ENCODE data around the gene PRKCB.

DNA sequence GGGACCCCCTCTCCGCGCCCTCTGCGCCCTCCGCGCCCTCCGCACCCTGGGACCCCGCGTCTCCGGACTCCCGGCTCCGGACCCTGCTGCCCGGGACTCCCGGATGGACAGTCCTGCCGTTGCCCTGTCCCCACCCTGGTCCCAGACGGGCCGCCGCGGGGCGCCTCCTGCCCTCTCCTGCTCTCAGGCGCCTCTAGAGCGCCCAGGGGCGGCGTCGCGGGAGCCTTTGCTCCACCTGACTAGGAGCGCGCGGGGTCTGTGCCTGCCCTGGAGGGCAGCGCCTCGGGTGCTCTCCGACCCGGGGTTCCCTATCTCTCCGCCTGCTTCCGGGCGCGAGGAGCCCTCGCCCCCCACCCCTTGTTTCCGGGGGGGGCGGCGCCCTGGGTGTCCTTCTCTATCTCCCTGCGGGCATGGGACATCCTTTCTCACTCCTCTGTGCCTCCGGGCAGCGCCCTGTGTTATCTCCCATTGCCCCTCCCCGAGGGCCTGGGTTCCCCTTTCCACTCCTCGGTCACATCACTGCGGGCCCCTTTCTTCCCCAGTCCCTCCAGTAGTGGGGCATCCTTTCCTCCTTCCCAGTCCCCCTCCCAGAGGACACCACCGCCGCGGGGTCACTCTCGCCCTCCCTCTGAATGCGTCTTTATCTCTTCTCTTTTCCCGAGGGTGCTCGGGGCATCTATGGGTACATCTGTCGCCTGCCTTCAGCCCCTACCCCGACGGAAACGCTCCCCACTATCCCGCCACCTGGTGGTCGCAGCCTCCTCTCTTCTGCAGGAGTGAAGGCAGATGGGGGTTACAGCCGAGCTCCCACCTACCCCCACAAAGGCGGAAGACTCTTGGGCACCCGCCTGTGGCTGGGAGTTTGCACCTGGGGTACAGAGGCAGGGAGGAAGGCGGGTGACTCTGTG lies 875 bp downstream of the PRKCB start:
- TF ChIP-seq, protein P1, sequence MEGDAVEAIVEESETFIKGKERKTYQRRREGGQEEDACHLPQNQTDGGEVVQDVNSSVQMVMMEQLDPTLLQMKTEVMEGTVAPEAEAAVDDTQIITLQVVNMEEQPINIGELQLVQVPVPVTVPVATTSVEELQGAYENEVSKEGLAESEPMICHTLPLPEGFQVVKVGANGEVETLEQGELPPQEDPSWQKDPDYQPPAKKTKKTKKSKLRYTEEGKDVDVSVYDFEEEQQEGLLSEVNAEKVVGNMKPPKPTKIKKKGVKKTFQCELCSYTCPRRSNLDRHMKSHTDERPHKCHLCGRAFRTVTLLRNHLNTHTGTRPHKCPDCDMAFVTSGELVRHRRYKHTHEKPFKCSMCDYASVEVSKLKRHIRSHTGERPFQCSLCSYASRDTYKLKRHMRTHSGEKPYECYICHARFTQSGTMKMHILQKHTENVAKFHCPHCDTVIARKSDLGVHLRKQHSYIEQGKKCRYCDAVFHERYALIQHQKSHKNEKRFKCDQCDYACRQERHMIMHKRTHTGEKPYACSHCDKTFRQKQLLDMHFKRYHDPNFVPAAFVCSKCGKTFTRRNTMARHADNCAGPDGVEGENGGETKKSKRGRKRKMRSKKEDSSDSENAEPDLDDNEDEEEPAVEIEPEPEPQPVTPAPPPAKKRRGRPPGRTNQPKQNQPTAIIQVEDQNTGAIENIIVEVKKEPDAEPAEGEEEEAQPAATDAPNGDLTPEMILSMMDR (IDR thresholded peaks at IDR 0.05) = no peak
- TF ChIP-seq POLR2A (IDR thresholded peaks at IDR 0.05) = no peak

Data from thyroid gland (tissue), 4 donors.